BLaER1 treated with 17β-estradiol and CSF1 and Interleukin-3, amounts not matched to agents 10 nM and 100 nM (cell line): Measurements from ENCODE around the gene KIF11.
"Not testable (repeated sequence)": the region's sequence is repeated elsewhere in the genome, so short reads cannot be mapped to it uniquely, and the experiment has no call there.

Experiments used
- H3K27ac ChIP-seq, 11 experiments: shearing (Covaris generic); formaldehyde crosslinking; 2 replicates each; pipeline ENCODE4 v1.8.1; 2022
- H3K27me3 ChIP-seq, 11 experiments: shearing (Covaris generic); formaldehyde crosslinking; 2 replicates each; pipeline ENCODE4 v1.8.1; 2022
- H3K36me3 ChIP-seq, 11 experiments: shearing (Covaris generic); formaldehyde crosslinking; 2 replicates each; pipeline ENCODE4 v1.8.1; 2022
- H3K4me1 ChIP-seq, 10 experiments: shearing (Covaris generic); formaldehyde crosslinking; 2 replicates each; pipeline ENCODE4 v1.8.1; 2022
- H3K4me2 ChIP-seq, 11 experiments: shearing (Covaris generic); formaldehyde crosslinking; 2 replicates each; pipeline ENCODE4 v1.8.1; 2022
- H3K4me3 ChIP-seq, 10 experiments: shearing (Covaris generic); formaldehyde crosslinking; 2 replicates each; pipeline ENCODE4 v1.8.1; 2022
- H3K9ac ChIP-seq, 11 experiments: shearing (Covaris generic); formaldehyde crosslinking; 2 replicates each; pipeline ENCODE4 v1.8.1; 2022
- H3K9me3 ChIP-seq, 11 experiments: shearing (Covaris generic); formaldehyde crosslinking; replicated peaks in 1 of 11; 2 replicates each; pipeline ENCODE4 v1.8.1; 2022
- H4K20me1 ChIP-seq, 11 experiments: shearing (Covaris generic); formaldehyde crosslinking; 2 replicates each; pipeline ENCODE4 v1.8.1; 2022
- Cebpa-rat ChIP-seq, 11 experiments: shearing (Covaris generic); IDR thresholded peaks; 2 replicates each; pipeline ENCODE4 v1.8.1; 2022

KIF11 gene

DNA sequence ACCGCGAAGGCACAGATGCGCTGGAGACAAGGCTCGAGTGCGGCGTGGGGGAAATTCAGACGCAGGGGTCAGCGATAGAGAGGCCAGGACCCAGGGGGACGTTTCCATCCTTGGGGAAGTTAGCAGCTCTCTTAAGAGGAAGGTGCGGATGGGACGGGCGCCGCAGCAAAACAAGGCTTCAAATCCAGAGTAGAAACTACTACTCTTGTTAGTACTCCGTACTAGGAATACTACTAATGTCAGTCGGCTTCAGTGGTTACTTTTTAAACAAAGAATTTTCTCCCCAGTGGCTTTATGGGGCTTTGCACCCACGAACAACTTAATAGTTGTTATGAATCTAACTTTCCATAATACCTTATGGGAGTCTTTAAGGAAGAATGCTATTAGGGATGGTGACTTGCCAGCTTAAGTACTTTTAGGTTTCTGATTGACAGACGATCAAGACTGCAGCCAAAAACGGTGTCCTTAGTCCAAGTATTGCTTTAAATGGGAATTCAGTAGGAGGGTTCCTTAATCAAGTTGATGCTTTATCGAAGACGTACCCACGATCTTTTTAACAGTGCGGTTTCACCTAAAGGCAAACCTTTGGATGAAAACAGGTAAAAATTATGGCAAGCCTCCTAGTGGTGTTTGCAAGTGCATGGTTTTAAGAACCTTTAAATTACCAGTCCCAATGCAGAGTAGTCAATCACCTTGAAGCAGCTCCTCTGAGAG is 18.2 kb upstream of the KIF11 start:
- Histone ChIP-seq H3K9ac (peak overlapping the region; percentile 85 to 96 (median 94); a peak in 21 of 22 replicates), H3K4me1 (peaks cover 33 to 50% (median 42%) of the 10 kb centered on the region in 10 experiments), H4K20me1 (peaks cover 14 to 37% (median 31%) of the 10 kb centered on the region in 11 experiments; a peak in 20 of 22 replicates), H3K27ac (peak overlapping the region in 10 of 11 experiments; percentile 87 to 96 (median 92); a peak in 21 of 22 replicates), H3K27me3 (no peaks in the 10 kb centered on the region), H3K4me3 (peak overlapping the region; percentile 80 to 95 (median 86)), H3K9me3 (no peaks in the 10 kb centered on the region), H3K36me3 (peaks cover 1 to 6% (median 3%) of the 10 kb centered on the region in 11 experiments; a peak in 16 of 22 replicates), H3K4me2 (peak overlapping the region; percentile 87 to 97 (median 94))
- no peak for TF ChIP-seq Cebpa-rat (IDR thresholded peaks at IDR 0.05)

DNA sequence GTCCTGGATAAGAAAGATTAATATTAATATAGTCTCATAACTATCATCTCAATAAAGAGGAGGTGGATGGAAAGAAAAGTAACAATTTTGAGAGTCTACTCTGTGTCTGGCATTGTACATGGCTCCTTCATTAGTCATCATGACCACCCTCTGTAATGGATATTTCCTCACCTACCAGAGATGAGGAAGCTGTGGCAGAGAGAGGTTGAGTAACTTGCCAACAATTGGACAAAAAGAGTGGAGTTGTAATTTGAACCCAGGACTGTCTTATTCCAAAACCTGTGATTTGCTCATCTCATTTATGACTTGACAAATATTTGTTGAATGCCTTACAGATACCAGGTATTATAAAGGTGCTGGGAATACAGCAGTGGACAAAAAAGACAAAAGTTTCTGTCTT is 17.0 kb upstream of the KIF11 start:
- Histone ChIP-seq H3K4me1 (peaks cover 28 to 42% (median 40%) of the 10 kb centered on the region in 10 experiments), H3K4me3 (no peak overlapping the region), H4K20me1 (peaks cover 7 to 24% (median 19%) of the 10 kb centered on the region in 11 experiments; a peak in 20 of 22 replicates), H3K36me3 (no peaks in the 10 kb centered on the region), H3K4me2 (peak overlapping the region in 9 of 11 experiments; percentile 33 to 97 (median 94); a peak in 14 of 22 replicates), H3K27me3 (no peaks in the 10 kb centered on the region), H3K9ac (no peak overlapping the region), H3K9me3 (no peaks in the 10 kb centered on the region), H3K27ac (peak overlapping the region in 6 of 11 experiments; percentile 25 to 92 (median 67); a peak in 10 of 22 replicates)
- TF ChIP-seq Cebpa-rat (IDR thresholded peaks at IDR 0.05): peak in 2 of 11 experiments; percentile 34 to 35; a peak in 1 of 22 replicates

DNA sequence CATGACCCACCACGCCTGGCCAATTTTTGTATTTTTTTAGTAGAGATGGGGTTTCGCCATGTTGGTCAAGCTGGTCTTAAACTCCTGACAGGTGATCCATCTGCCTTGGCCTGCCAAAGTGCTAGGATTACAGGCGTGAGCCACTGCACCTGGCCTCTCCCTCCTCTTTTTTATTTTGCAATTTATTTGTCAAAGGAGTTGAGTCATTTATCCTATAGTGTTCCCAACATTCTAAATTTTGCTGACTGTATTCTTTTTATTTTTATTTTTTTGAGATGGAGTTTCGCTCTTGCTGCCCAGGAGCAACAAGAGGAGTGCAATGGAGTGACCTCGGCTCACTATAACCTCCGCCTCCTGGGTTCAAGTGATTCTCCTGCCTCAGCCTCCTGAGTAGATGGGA is 10.6 kb upstream of the KIF11 start:
- H3K9me3 ChIP-seq, H3K36me3 ChIP-seq, H3K4me2 ChIP-seq, H3K4me1 ChIP-seq, H4K20me1 ChIP-seq, H3K27ac ChIP-seq, H3K9ac ChIP-seq, H3K27me3 ChIP-seq, H3K4me3 ChIP-seq: not testable (repeated sequence)

DNA sequence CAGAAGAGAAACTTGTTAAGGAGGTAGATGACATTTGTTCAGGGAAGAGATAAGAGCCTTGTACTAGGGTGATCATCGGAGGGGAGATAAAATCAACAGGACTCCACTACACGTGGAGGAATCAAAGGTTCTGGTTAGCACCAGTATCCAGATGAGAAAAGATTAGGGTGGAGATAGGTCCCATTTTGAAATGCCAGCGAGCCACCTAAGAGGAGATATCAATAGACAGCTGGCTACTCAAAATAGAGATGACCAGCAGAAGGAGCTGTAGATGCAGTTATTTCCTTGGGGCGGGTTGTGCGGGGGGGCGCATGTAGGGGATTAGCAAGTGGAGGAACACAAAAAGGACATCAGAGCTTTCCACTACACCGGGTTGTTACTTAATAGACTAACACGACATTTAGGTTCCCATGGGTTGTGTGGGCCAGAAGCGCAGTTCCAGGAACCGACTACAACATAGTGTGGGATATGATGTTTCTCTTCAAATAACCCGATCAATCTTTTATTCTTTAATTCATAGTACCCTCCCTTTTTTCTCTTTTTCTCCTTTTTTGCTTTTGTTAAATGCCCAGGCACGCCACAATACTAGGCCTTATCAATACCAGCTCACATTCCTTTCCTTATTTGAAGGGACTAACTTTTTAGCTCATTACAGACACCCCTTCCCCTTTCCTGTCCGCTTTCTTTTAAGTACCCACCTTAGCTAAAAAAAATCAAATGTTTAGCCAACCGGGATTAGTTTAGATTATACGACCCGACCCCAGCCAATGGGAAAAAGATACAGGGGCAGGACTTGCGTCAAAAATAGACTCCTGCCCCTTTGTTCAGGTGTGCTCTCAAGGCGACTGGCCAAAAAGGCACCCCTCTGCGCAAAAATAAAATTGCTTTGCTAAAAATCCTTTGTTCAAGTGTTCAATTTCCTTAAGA is 2.0 kb upstream of the KIF11 start:
- Histone ChIP-seq H3K4me1 (peaks cover 33 to 44% (median 36%) of the 10 kb centered on the region in 10 experiments), H3K27ac (peak overlapping the region; percentile 85 to 97 (median 93)), H3K27me3 (no peaks in the 10 kb centered on the region), H3K4me2 (peak overlapping the region; percentile 80 to 99 (median 90)), H3K36me3 (peaks cover 0 to 8% (median 0%) of the 10 kb centered on the region in 11 experiments; a peak in 5 of 22 replicates), H3K9me3 (no peaks in the 10 kb centered on the region), H3K4me3 (peak overlapping the region; percentile 78 to 98 (median 90)), H4K20me1 (peaks cover 0 to 14% (median 10%) of the 10 kb centered on the region in 11 experiments; a peak in 8 of 22 replicates), H3K9ac (peak overlapping the region; percentile 79 to 97 (median 94))
- TF ChIP-seq Cebpa-rat (IDR thresholded peaks at IDR 0.05): no peak

DNA sequence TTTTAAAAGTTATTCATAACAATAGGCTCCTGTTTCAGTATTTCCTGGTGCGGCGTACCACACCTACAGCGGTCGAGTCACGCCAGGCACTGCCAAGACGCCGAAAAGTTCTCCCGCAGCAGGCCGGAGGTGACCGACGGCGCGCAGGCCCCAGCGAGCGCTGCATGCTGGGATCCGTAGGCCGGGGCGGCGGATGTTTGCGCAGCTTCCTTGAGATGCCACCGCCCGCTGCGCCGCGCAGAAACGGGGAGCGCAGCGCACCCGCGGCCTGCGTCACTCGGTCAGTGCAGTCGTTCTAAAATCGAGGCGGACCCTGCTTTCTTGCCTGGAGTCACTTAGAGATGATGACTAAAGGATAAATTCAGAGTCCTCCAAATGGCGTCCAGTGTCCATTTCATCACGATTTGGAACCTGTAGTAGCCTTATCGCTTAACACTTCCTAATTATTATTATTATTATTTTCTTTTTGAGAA is 1.3 kb upstream of the KIF11 start:
- TF ChIP-seq Cebpa-rat (IDR thresholded peaks at IDR 0.05): no peak
- peaks cover 0 to 15% (median 3%) of the 10 kb centered on the region in 11 experiments; a peak in 7 of 22 replicates for H3K36me3 ChIP-seq
- peaks cover 0 to 2% (median 0%) of the 10 kb centered on the region in 11 experiments; a peak in 2 of 22 replicates for H3K9me3 ChIP-seq
- H3K4me3 ChIP-seq: peak overlapping the region; percentile 78 to 98 (median 90)
- H3K27ac ChIP-seq: peak overlapping the region; percentile 85 to 97 (median 93)
- peaks cover 0 to 18% (median 11%) of the 10 kb centered on the region in 11 experiments; a peak in 9 of 22 replicates for H4K20me1 ChIP-seq
- peaks cover 38 to 51% (median 42%) of the 10 kb centered on the region in 10 experiments for H3K4me1 ChIP-seq
- H3K27me3 ChIP-seq: no peaks in the 10 kb centered on the region
- peak overlapping the region; percentile 80 to 99 (median 90) for H3K4me2 ChIP-seq
- H3K9ac ChIP-seq: peak overlapping the region; percentile 79 to 97 (median 94)

DNA sequence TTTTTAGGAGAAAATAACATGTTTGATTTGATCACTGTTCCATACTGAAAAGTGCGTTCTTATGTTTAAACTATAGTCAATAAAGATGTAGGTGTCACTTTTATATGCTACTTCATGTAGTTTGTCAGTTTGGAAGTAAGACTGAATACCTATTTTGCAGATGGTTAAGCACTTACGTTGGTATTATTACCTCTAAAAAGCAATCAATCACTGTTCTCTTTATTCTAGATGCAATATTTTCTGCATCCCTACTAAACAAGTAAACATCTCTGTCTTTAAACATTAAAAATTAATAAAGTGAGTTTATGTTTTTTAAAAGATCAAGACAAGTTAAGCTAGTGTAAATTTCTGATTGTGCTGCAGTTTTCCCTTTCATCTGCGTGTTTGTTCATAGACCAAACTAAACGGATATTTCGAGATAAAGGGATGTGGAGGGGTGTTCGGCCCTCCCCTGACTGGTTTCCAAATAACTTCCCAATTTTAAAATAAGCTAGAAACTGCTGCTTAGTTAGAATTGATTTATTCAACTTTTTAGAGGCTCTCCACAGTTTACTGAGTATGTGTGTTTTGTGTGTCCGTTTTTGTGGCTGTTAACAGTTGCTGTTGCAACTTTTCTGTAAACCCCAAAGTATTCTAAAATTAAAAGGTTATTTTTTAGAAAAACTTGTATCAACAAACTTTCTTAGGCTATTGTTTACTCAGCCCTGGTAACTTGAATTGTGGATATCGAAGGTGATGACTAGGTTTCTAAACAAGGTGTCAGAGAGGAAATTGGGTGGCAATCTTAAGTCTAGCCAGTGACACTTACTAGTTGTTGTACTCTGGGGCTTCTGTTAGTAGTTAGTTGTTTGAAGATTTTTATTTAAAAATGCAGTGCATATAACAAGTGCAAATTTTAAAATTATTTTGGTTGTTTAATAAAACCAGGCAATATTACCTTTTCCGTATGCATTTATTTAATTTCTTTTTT is 974 bp downstream of the KIF11 start:
- Histone ChIP-seq H3K4me2 (peak overlapping the region; percentile 73 to 96 (median 85)), H4K20me1 (peaks cover 0 to 29% (median 11%) of the 10 kb centered on the region in 11 experiments; a peak in 10 of 22 replicates), H3K9ac (peak overlapping the region; percentile 79 to 97 (median 94)), H3K9me3 (peaks cover 0 to 25% (median 22%) of the 10 kb centered on the region in 11 experiments; a peak in 18 of 22 replicates), H3K27ac (peak overlapping the region; percentile 19 to 97 (median 93); a peak in 21 of 22 replicates), H3K27me3 (no peaks in the 10 kb centered on the region), H3K4me1 (peaks cover 38 to 54% (median 46%) of the 10 kb centered on the region in 10 experiments), H3K36me3 (peaks cover 0 to 39% (median 21%) of the 10 kb centered on the region in 11 experiments; a peak in 16 of 22 replicates), H3K4me3 (peak overlapping the region; percentile 78 to 98 (median 90))
- no peak for TF ChIP-seq Cebpa-rat (IDR thresholded peaks at IDR 0.05)

DNA sequence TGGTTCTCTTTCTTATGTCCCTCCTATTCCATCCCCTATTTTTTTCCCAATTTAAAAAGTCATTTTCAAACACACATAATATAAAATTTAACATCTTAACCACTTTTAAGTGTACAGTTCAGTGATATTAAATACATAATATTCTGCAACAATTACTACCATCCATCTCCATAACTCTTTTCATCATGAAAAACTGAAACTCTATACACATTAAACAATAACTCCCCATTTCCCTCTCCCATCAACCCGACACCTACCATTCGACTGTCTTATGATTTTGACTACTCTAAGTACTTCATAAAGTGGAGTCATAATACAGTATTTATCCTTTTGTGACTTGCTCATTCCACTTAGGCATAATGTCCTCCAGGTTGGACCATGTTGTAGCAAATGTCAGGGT is 2.6 kb downstream of the KIF11 start:
- H3K27ac ChIP-seq: peak overlapping the region in 2 of 11 experiments; percentile 35 to 96; a peak in 1 of 22 replicates
- H3K4me1 ChIP-seq: peaks cover 32 to 47% (median 41%) of the 10 kb centered on the region in 10 experiments
- H3K4me2 ChIP-seq: peak overlapping the region; percentile 73 to 96 (median 85); a peak in 21 of 22 replicates
- H3K9me3 ChIP-seq: peaks cover 0 to 33% (median 26%) of the 10 kb centered on the region in 11 experiments; a peak in 18 of 22 replicates
- H4K20me1 ChIP-seq: peaks cover 0 to 39% (median 14%) of the 10 kb centered on the region in 11 experiments; a peak in 10 of 22 replicates
- peak overlapping the region in 8 of 10 experiments; percentile 78 to 98 (median 90); a peak in 8 of 20 replicates for H3K4me3 ChIP-seq
- peak overlapping the region in 7 of 11 experiments; percentile 79 to 97 (median 94); a peak in 7 of 22 replicates for H3K9ac ChIP-seq
- no peaks in the 10 kb centered on the region for H3K27me3 ChIP-seq
- TF ChIP-seq Cebpa-rat (IDR thresholded peaks at IDR 0.05): no peak
- H3K36me3 ChIP-seq: peaks cover 0 to 55% (median 34%) of the 10 kb centered on the region in 11 experiments; a peak in 16 of 22 replicates
